Measurements from ENCODE around the gene REXO4.
"Not testable (repeated sequence)": the region's sequence is repeated elsewhere in the genome, so short reads cannot be mapped to it uniquely, and the experiment has no call there.

Gene REXO4, protein sequence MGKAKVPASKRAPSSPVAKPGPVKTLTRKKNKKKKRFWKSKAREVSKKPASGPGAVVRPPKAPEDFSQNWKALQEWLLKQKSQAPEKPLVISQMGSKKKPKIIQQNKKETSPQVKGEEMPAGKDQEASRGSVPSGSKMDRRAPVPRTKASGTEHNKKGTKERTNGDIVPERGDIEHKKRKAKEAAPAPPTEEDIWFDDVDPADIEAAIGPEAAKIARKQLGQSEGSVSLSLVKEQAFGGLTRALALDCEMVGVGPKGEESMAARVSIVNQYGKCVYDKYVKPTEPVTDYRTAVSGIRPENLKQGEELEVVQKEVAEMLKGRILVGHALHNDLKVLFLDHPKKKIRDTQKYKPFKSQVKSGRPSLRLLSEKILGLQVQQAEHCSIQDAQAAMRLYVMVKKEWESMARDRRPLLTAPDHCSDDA

DNA sequence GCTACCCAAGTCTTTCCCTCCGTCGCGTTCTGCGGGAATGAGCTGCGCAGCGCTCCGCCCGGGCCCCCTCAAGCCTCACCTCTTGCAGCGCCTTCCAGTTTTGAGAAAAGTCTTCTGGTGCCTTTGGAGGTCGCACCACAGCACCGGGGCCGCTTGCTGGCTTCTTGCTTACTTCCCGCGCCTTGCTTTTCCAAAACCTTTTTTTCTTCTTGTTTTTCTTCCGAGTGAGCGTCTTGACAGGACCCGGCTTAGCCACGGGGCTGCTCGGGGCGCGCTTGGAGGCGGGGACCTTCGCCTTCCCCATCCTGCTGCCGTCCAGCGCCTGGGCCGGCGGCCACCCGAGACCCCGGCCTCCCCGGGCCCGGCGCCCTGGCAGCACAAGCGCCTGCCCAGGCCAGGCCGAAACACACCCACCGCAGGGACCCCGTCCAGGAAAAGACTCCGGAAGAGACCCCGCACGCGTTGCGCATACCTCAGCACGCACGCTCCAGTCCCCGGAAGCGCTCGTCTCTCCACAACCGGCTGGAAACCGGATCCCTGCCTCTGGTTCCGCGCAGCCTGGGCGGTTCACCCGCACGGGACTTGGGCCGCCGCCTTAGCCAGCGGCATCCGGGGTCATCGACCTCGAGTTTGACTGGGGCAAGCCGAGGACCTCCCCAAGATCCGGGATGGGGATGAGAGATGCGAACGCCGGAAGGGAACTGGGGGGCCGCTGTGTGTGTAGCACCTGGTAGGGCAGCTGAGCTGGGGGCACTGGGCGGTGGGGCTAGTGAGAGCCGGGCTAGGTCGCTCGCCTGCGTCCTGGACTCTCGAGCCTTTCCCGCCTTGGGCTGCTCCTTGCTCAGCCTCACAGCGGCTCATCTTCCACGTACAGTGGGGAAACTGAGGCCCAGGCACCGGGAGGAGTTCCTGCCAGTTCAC is at the start of gene REXO4:
REXO4 (minus strand) TSS at position 470 of the 921 bp plus-strand sequence; CDS start at position 304, 166 bp downstream.
- no peak for DNase-seq

DNA sequence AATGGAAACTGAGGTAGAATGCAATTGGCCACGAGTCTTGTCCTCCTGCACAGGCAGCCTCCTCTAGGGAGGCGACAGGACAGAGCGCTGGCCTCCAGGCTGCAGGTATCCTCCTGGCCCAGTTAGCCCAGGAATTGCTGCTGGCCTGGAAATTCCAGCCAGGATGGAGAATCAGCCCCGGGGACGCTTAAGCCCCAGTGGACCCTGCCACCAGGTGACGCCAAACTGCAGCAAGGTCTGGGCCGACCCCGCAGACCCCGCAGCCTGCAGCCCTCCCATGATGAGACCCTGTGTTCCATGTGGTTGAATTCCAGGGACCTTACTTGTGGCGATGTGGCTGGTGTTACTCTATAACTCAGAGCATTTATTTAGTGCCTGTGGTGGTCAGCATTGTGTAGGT is 49.3 kb upstream of the REXO4 start:
- DNase-seq = no peak

DNA sequence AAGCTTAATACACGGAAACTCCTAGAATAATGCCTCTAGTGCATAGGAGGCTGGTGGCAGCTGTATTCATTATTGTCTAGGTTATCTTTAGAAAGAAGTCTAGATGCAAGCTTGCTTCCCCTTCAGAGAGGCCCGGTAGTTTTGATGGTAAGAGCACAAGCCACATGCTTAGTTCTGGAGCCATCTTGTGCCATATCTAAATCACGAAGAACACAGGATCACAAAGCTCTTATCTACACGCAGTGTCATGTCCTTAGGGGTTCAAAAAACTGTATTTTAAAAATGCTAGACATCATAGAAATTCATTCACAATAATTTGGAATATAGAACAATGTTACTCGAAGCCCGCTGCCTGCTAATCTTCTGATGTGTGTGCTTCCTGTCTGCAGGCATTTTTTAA is 48.2 kb upstream of the REXO4 start:
- no peak for DNase-seq

DNA sequence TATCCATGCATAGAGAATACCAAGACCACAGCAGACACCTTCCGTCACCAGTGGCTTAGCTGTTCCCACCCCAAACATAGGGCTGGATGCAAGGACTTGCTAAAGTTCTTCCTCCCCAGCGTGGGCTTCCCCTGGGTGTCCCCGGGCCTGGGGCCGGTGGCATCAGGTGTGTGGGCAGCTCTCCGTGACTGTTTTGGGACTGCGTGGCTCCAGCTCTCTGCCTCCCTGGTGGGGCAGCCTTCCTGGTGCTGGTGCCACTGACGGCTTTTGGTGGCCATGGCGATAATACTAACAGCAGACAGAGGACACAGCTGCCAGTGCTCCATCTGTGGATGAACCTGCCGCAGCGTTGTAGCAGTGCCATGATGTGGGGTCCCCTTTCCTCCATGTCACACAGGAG is 46.8 kb upstream of the REXO4 start:
- DNase-seq = no peak

DNA sequence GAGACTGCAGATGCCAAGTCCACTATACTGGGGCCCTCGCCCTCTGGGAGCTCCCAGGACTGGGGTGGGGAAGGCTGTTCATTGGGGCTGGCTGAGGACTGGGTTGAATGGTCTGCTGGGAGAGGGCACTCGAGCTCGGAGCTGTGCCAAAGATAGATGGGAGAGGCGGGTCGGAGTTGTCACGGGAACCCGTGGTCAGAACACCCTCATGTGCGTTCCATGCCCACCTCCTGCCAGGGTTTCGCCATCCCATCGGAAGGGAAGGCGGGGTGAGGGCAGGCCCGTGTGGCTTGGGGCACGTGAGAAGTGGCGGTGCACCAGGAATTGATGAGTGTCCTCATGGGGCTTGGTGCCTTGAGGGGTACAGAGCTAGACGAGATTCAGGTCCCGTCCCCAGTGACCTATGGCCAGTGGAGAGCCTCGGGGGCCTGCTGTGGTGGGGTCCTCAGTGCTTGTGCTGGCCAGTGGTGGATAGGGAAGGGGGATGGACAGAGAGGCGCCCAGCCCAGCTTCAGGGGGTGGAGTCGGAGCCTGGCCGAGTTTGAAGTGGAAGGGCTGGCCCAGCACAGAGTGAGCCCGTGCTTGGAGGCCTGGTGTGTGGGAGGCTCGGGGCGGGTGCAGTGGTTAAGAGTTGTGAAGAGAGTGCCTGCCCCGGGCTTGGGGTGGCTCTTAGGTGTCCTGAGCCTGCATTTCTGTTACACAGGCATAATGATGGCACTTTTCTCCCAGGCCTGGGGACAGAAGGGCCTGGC is 46.2 kb upstream of the REXO4 start:
- no peak for DNase-seq

DNA sequence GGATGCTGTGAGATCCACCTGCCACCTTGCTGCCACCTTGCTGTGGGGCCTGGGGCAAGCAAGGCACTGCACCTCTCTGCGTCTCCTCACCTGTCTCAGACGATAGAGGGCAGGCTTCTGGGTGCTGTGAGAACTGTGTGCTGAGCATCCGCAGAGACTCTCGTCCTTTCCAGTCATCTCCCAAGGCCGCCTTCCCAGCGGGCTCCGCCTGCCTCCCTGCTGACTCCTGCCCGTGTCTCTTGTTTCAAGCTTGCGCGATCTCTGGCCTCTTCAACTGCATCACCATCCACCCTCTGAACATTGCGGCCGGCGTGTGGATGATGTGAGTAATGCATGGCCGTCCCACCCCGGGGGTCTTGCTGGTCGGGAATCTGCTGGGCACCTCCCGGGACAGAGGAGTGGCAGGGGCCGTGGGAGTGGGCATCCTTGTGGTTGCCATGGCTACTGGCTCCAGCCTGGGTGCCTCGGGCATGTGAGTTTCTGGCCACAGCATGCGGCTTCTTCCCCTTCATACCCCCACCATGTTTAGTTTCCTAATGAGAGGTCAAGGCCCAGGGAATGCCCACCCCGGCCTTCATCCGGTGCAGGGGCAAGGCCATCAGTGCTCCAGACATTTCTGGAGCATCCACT is 45.5 kb upstream of the REXO4 start:
- DNase-seq = no peak

DNA sequence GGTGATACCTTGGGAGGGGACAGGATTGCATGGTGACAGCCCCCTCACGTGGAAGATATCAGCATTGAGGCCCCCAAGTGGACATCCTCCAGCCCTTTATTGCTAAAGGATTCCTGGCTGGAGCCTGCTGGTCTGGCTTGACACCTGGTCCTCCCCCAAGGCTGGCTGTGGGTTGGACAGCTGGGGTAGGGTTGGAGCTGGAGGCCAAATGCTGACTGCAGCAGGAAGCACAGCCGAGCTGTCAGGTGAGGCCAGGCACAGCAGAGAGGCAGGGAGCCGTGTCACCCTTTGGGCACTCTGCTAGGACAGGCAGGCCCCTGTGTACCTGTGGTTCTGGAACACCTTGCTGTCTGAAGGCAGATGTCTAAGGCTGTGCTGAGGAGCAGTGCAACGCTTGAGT is 44.2 kb upstream of the REXO4 start:
- no peak for DNase-seq

DNA sequence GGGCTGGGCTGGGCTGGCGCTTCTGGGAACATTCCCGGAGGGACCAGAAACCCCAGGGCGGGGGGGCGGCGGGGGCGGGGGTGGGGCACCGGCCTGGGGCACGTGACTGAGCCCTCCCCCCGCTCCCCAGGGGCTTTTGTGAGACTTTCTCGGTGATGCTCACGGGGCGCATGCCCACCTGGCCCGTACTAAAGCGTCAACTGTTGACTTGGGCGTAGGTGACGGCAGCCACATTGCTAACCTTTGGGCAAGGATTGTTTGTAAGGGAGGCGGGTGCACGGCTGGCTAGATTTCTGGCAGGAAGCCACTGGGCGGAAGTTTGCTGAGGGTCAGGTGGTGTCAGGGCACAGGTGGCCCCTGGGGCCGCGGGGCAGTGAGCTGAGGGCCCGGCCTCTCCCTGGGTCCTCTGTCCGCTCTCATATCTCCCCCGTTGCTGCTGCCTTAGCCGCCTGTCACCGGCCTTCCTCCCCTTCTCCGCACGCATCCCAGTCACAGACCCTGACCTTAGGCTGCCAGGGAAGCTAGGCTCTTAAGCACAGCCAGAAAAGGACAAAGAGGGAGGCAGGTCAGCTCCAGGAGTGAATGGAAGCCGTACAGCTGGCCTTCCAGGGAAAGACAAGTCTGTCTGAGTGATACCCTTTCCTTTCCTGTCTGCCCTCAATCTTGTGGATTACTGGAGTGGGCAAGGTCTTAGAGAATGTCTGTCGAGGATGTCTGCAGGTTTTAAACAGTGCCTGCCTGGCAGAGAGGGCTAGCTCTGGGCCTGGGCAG is 42.8 kb upstream of the REXO4 start:
- DNase-seq = no peak

DNA sequence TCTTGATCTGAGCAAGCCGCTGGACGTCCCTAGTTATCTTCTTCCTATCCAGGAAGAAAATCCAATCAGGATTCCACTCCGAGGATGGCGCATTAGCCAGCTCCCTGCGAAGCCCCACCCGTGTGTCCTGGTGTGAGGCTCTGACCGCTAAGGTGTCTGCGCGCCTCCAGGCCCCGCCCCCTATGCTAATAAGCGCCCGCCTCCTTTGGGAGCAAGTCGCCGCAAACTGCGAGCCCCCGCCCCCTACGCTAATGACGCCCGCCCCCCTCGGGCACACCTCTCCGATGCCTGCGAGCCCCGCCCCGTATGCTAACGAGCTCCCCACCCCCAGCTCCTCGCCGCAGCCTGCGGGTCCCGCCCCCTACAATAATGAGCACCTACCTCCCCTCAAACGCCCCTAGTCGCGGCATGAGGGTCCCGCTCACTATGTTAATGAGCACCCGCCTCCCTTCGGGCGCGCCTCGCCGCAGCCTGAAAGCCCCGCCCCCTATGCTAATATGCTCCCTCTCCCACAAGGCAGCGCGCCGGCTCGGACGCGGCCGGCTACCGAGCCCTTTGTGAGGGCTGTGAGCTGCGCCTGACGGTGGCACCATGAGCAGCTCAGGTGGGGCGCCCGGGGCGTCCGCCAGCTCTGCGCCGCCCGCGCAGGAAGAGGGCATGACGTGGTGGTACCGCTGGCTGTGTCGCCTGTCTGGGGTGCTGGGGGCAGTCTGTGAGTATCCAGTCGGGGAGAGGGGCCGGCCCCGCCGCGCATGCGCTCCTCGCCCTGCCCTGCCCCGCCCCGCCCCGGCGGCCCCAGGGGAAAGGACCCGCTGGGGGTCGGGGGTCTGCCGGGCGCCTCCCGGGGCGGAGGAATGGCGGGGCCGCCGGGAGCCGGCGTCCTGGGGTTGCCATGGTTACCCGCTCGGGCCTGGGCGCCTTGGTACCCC is 41.9 kb upstream of the REXO4 start, which contains the start of gene CACFD1:
CACFD1 (plus strand) TSS at position 503 of the 929 bp plus-strand sequence; CDS start at position 592, 89 bp downstream.
- peak; percentile 43 for DNase-seq

DNA sequence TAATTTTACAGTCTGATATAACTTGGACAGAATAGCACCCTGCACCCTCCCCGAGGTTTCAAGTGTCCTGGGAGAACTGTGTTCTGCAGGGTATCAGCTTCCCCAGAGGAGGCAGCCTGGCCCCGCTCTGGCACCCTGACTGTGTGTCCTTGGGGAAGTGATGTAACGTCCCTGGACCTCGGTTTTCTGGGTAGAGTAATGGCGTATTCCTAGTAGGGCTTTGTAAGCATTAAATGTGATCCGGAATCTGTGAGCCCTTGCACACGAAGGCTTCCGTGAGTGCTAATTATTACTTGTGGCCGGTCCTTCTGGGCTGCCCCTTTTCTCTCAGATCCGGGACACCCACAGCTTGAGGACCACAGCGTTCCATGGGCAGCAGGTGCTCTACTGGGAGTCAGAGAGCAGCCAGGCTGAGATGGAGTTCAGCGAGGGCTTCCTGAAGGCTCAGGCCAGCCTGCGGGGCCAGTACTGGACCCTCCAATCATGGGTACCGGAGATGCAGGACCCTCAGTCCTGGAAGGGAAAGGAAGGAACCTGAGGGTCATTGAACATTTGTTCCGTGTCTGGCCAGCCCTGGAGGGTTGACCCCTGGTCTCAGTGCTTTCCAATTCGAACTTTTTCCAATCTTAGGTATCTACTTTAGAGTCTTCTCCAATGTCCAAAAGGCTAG is 41.0 kb upstream of the REXO4 start:
- DNase-seq = no peak

DNA sequence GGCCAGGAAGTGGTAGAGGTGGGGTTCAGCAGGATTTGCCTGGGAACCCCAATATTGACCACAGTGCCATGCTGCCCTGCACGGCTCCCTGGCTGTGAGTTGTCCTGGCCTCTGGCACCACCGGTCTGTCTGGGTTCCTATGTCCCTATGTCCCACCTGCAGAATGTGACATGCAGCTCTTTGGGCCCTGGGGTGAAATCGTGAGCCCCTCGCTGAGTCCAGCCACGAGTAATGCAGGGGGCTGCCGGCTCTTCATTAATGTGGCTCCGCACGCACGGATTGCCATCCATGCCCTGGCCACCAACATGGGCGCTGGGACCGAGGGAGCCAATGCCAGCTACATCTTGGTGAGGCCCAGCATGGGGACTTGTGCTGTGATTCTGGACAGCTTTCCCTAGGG is 39.9 kb upstream of the REXO4 start:
- DNase-seq = no peak

DNA sequence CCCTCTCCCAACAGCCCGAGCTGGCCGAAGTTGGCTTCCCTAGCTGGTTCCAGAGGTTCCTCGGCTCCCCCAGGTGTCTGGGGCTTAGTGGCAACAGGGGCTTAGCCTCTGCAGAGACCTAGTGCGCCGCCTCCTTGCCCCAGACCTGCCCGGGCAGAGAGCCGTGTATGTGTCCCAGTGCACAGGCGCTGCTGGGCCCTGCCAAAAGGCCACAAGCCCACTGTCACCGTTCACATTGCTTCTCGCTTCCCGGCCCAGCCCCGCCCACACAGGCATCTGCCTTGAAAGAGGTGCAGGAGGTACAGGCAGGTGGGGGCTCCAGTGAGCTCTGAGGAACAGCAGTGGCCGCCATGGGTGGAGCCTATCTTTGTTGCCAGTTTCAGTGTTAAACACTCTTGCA is 39.4 kb upstream of the REXO4 start:
- DNase-seq = no peak

DNA sequence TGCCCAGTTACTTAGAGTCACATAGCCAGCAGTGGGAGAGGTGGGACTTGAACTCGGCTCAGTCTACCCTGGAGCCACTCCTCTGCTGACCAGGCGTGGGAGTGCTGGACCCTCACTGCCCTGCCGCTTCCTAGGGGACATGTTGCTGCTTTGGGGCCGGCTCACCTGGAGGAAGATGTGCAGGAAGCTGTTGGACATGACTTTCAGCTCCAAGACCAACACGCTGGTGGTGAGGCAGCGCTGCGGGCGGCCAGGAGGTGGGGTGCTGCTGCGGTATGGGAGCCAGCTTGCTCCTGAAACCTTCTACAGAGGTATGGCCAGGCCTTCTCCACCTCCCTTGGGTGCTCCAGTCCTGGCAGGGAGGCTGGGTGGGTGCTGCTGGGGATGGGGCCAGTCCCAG is 38.6 kb upstream of the REXO4 start:
- DNase-seq = no peak

DNA sequence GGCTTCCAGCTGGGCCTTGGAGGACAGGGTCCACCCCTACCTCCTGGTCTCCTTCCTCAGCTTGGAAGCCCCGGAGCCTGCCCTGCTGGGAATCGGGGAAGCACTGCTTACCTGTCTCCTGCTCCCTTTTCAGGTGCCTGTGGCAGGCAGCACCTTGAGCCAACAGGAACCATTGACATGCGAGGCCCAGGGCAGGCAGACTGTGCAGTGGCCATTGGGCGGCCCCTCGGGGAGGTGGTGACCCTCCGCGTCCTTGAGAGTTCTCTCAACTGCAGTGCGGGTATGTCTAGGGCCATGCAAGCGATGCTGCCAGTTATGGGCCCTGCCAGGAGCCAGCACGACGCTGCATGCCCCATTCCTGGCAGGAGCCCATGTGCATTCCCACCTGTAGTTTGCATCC is 38.1 kb upstream of the REXO4 start:
- DNase-seq = no peak

DNA sequence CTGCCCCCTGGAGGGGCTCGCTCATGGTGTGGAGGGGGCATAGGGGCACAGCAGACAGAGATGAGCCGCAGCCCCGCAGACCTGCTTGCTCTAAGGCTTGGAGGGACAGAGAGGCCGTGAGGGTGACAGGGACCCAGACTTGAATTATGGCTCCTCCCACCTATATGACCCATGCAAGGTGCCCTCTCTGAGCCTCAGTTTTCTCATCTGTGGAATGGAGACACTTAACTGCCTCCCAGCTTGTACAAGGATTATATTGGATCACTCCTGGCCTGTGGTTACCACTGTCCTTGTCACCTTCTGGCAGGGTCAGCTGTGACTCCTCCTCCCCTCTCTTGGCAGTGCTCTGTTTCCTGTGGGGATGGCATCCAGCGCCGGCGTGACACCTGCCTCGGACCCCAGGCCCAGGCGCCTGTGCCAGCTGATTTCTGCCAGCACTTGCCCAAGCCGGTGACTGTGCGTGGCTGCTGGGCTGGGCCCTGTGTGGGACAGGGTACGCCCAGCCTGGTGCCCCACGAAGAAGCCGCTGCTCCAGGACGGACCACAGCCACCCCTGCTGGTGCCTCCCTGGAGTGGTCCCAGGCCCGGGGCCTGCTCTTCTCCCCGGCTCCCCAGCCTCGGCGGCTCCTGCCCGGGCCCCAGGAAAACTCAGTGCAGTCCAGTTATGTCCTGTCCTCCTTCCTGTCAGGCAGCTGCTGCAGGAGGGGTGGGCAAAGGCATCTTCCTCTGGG is 37.3 kb upstream of the REXO4 start:
- DNase-seq = no peak

DNA sequence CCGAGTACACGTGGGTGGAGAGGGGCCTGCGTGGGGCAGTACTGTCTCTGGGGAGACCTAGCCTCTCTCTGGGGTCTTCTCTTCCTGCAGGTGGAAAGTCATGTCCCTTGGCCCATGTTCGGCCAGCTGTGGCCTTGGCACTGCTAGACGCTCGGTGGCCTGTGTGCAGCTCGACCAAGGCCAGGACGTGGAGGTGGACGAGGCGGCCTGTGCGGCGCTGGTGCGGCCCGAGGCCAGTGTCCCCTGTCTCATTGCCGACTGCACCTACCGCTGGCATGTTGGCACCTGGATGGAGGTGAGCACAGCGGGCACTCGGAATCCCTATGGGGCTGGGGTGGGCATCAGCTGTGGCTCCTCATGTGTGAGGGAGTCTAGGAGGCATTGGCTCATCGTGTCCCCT is 36.5 kb upstream of the REXO4 start:
- no peak for DNase-seq

DNA sequence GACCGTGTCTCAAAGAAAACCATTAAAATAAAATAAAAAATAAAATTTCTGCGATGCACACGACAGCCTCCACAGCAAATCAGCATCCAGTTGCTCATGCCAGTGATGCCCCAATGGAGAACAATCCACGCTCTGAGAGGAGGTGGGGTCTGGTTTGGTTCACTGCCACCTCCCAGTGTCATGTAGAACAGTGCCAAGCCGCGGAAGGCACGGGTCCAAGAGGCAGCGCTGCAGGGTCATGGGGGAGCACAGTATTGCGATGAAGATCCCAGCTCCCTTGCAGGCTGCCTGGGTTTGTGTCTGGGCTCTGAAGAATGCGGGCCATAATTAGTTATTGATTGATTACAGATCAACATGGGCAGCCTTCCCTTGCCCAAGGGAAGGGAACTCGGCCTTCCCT is 35.8 kb upstream of the REXO4 start:
- DNase-seq = no peak

DNA sequence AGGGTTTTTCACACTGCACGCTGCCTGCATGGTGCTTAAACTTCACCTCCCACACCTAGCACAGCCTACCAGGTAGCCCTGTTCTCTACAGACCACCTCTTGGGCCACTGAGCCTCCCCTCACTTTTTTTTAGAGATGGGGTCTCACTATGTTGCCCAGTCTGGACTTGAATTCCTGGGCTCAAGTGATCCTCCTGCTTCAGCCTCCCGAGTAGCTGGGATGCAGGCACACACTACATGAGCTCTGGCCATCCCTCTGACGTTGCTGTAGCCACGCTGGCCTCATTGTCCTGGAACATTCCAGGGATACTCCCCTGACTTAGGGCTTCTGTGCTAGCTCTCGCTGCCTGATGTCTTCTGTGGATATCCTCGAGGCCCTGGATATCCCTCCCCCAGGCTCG is 34.8 kb upstream of the REXO4 start:
- no peak for DNase-seq

DNA sequence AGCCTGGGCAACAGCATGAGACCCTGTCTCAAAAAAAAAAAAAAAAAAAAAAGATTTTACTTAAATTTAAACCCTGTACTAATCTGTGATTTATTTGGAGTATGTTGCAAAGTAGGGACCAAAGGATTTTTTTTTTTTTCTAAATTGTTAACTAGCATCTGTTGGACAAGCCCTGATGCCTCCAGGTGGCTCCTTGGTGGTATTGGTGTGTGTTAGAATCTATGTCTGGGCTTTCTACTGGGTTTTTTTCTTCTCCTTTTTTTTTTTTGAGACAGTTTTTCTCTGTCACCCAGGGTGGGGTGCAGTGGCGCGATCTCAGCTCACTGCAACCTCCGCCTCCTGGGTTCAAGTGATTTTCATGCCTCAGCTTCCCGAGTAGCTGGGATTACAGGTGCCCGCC is 34.1 kb upstream of the REXO4 start:
- not testable (repeated sequence) for DNase-seq
